Activated naive CD8-positive, alpha-beta T cell treated with anti-CD3 and anti-CD28 coated beads, Interleukin-2, amount 50 U/mL, for 16 hours (primary cell): ENCODE measurements around the gene SLIT3.

Experiments used
- DNase-seq: peaks from one replicate; pipeline ENCODE4 v3.0.0-alpha.2; 2020; ENCODE audit warnings: low read depth, low spot score

The SLIT3 gene

DNA sequence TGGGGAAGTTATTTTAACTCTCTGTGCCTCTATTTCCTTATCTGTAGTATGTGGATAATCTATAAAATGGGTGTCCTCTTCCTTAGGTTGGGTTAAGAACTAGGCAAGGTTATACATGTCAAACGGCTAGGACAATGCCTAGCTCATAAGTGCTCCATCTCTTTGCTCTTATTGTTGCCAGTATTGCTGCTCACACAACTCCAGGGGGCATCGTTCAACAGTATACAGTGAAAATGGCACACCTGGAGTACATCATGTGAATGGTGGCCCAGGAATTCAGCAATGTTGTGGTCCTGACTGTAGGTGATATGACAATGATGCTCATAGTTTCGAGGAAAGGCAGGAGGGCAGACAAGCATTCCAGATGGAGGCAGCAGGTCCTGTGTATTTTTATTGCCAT is 30.1 kb downstream of the SLIT3 start:
- no peak for DNase-seq

DNA sequence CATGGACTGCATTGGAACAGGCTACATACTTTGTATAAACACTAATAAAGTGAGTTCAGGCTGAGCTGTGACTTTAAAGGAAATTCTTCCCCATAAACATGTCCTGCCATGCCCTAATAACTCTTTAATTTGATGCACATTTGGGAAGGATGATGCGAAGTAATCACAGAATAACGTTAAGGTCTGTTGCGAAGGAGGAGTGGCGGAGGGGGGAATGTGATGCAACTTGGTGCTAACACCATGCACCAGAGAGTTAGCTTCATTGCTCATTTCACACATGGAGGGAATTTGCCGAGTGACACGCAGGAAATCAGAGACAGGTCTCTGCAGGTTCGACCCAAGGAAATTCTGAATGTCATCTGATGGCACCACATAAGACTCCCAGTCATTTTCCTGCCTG is 32.9 kb downstream of the SLIT3 start:
- DNase-seq = no peak

DNA sequence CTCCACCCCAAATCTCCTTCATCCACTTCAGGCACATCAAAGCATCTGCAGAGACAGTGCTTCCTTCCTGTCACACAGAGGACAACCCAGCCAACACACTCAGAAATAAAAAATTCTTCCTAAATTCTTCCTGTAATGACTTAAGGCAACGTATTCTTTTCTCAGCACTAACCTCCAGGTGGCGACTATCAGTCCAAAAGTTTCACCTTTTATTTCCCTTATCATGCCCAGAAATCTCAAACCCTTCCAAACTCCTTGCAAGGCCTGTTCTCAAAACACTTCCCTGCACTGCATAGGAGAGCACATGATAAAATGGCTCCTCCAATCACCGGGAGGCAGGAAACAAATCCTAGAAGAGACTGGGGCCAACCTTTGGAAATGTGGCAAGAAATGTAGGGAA is 35.1 kb downstream of the SLIT3 start:
- no peak for DNase-seq

DNA sequence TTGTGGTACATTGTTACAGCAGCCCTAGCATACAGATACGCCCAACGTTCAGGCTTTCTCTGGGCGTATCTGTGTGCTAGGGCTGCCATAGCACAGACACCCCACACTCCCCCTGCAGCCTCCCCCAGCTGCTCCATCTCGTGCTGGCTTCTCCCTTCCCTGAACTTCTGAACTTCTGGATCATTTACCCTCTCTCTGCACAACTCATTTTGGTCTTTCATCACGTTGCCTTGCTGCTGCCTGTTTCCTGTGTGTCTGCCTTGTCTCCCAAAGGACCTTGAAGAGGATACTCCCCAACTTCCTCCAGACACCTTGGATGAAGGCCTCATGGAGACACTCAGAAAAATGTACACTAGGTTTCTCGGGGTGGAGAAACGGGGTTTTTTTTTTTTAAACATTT is 37.3 kb downstream of the SLIT3 start:
- no peak for DNase-seq

DNA sequence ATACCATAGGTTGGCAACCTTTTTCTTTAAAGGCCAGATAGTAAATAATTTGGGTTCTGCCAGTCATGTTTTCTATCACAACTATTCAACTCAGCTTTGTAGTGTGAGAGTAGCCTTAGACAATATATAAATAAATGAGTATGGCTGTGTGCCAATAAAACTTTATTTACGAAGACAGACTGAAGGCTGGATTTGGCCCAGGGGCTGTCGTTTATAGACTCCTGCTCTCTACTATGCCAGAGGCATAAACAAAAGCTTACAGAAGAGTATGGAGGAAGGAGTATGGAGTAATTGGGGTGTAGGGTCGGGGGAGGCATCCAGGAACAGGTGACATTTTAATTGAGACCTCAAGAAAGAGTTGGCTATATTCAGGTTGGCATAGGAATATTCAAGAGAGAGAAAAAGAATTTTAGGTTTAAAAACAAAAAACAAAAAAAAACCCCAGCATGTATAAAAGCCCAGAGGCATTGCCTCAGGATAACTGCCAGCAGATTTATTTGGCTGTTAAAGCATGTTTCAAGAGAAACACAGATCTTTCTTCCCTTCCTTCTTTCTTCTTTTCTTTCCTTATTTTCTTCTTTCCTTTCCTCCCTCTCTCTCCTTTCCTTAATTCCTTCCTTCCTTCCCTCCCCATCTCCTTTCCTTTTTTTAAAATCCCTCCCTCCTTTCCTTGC is 39.9 kb downstream of the SLIT3 start:
- DNase-seq = no peak

DNA sequence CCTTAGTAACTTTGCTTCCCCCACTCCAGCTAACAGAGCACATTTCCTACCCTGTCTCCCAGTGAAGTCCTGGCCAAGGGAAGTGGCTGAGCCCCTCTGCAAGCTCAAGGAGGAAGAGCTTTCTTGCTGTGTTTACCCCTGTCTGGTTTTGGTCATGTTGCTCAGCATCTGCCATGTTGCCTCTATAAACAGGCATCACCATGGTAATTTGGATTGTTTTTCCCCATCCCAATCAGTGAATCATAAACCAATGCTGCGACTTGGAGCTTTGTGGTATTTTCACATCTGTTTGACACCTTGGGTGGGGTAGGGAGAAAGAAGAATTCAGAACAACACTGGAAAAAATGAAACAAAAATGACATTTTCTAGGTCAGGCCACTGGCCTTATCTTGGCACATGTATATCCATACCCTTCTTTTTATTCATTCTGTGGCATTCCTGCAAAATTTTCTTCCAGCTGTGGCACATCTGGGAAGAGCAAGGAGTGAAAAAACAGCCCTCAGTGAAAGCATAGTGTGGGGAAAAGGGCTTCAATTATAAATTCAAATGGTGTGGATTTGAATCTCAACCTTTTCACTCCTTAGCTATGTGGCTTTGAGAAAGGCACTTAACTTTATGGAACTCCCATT is 42.5 kb downstream of the SLIT3 start:
- no peak for DNase-seq

DNA sequence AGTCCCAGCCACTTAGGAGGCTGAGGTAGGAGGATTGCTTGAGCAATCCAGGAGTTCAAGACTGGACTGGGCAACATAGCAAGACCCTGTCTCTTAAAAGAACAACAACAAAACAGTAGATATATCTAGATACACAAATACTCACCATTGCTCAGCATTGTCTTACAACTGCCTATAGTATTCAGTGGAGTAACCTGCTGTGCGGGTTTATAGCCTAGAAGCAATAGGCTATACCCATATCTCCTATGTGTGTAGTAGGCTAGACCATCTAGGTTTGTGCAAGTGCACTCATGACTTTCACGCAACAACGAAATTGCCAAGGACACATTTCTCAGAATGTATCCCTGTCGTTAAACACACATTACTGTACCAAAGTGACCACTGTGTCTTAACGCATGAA is 44.7 kb downstream of the SLIT3 start:
- DNase-seq = no peak

DNA sequence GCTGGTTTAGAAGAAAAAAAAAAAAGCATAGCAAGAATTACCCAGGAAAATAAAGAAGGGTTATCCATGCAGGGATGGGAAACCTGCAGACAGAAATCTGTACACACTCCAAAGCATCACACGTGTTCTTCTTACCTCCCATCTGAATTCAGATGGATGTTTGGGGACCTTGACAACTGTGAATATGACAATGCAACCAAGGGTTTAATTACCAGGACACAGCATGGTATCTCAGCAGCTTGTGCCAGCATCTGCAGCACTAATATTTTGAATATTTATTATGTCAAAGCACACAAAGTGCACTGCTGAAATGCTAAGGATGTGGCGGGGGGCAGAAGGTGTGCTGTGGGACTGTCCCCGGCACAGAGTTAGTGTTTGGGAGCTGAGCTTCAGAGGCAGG is 47.9 kb downstream of the SLIT3 start:
- DNase-seq = no peak

DNA sequence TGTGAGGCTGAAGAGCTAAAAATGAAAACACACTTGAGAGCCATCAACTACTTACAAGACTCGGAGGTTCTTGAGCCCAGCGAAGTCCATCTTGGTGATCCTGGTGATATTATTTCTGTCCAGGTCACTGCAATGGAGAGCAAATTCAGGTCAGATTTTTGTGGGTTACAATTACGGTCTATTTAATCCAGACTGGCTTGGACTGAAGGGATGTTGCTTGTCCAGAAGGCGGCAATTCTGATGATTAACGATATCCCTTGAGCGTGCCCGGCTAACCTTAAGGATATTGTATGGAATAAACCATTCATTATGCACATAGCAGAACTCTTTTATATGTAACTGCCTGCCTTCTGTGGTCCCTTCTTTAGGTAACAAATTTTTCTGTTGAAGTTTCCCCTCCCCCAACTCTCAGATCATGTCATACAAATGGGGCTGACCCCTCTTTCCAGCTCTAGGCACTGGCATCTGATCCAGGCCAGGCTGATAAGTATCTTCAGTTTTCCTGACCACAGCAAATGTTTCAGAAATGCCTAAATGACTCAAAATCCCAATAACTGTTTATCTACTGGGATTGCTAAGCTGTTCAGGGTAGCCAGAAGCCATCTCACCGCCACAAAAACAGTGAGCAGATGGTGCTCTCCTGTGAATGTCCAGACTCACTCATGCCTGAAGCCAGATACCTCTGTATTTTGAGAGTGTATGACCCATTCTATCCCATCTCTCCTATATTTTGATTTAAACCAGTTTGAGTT is 49.4 kb downstream of the SLIT3 start:
- no peak for DNase-seq

DNA sequence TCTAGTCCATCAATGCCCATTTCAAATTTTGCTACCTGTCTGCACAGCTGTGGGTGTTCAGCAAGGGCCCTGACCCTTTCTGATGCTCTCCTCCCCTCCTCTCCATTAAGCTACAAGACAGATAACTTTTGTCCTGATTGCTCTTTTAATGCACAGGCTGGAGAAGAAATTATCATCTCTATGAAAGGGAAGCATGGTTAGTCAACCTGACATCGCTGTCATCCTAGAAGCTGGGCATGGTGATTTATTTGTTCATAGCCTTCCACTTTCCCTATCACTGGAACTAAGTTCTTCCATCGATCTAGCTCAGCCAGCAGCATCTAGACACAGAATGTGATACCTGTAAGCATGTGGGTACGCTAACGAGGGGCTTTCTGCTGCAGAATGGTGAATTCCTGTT is 50.1 kb downstream of the SLIT3 start:
- no peak for DNase-seq

DNA sequence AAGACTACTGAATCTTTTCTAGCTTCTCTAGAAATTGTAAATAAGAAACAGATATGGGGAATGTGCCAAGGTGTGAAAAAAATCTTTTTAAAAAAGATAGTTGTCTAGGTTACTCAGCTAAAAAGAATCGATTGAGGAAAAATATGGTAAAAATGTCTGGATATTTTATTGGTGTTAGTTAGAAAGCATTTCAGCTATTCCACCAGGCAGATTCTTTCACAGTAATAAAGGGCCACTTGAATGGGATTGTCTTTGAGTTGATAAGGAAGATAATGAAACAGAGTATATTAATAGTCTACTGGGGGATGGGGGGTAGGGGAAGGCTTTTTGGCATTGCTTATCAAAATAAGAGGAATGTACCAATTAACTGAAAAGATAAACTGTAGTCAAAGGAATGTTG is 51.9 kb downstream of the SLIT3 start:
- DNase-seq = no peak

DNA sequence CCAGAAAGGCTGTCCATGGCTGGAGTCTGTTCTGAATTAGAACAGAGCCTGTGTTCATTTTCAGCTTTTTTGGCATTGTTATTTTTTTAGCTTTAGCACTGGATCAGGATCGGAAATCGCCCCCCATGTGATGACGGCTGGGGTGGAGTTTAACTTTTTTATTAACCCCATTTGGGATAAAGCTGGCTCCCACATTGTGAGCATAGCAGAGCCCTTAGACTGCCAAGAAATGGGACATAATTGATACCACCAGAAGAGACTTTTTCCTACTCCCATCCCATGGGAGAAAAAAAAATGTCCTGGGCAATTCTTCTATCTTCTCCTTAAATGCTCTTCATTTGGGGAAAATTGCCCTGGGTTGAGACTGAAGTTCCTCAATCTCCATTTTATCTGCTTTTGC is 52.4 kb downstream of the SLIT3 start:
- no peak for DNase-seq

DNA sequence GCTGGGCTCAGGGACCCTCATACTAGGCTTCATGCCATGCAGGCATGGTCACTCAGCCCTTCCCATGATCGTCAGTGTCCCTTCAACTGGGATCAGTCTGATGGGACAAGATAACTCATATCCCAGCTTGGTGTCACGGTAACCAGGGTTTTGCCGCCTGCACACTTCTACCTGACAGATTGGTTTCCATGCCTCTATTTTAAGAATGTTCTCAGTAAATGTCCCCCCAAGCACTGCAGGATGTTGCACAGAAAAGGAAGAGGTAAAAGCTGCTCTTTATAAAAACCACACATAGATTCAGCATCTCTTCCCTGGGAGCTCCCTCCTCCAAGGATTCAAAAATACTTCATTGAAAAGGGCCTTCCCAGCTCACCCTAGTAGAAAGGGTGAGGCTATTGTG is 56.1 kb downstream of the SLIT3 start:
- DNase-seq = no peak

DNA sequence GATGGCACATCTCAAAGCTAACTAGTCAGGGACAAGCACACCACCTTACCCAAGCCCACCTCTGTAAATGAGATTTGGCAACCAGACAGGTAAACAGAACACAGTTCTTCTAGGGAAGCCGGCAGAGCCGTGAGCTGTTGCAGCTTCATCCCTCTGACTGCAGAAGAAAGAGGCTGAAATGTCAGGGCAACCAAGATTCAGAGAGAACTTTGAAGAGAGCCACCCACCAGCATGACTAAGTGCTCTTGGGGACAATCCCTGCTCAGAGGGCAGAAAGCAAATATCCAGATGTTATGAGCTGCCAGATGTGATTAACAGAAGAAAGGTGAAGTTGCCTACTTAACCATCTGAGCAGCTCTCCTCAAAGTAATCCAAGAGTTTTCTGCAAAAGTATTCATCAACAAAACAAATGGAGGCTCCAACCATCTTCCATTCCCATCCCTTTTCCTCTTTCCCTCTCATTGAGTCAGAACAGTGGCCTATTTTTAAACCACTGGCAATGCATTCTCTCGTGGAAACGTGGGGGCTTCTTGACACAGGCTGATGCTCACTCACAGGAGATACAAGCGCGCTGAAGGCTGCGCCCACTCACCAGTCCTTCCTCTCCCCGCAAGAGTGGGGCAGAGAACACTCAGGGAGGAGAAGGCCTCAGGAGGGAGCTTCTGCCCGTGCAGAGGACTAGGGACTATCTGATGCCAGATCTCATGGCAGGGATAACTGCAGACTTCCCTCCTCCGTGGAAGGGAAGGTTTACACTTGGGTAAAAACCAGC is 57.1 kb downstream of the SLIT3 start:
- DNase-seq = no peak

DNA sequence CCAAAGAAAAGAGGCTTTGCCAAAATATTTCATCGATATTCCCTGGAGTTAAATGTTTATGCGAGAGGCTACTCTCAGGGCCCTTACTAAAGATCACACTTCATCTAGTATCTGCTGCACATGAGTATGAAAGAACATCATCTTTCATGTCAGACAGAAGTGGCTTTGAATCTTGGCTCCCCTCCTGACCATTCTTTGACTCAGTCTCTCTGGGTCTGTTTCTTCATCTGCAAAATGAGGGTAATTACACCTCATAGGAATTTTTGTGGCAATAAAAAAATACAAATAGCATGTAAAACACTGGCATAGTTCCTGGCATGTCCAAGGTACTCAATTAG is 58.1 kb downstream of the SLIT3 start:
- DNase-seq = no peak

DNA sequence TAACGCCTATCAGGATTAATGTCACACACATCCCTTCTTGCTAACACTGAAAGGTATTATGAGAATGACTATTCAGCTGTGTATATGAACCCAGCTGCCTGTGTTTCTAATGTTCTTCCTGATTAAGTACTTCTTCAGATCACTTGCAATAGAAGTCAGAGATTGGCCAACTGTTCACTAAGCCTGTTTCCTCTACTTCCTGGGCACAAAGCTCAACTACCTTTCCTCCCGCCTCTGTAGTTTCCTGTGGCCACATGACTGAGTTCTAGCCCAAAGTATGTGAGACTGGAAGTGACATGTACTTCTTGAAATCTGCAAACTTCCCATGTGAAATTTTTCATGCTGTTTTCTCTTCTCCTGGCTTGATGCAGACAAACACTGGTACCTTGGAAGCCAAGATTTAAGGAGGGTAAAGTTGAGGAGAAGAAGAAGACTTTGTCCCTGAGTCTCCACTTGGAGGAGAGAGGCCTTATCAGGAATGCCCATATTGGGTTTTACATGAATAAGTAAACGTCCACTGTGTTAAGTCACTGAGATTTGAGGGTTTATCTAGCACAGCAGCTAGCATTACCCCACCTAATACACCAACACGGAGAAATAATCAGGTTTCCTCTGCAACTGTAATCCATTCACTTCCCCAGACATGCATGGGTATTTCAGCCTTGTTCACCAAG is 58.6 kb downstream of the SLIT3 start:
- no peak for DNase-seq

DNA sequence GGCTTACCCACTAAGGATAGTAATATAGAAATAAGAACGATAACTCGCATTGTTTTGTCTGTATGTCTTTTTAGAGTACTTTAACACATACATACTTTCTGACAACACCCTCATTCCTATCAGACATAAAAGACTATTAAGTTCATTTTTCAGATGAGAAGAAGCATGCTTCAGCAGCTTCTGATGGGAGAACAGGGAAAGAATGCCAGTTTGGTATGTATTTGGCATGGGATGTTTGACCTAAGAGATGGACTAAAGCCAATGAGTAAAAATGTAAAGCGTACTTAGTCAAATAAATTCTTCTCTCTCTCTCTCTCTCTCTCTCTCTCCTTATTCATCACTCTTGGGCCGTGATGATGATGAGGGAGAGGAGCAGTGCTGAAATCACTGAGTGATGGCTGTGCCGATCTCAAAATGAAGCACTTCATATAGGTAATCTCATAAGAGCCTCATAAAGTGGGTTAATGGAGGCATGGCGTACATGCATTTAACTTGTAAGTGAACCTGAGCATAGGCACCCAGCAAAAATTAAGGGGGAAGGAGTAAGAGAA is 71.5 kb downstream of the SLIT3 start:
- no peak for DNase-seq

DNA sequence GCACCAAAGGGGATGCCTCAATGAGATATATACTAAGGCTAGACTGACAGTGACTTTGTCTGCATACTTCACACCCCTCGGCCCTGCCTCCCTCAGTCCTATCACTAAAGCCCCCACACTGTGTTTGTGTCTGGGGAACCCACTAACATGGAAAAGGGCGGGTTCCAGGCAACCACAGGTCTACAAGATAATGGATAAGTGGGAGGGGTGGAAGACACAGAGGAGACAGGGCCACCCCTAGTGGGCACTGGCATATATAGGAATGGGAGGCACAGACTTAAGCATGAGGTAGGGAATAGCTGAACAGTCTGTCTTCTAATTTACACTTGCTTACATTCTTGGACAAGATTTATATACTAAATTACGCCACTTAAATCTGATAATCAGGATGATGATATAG is 74.0 kb downstream of the SLIT3 start:
- DNase-seq = no peak

DNA sequence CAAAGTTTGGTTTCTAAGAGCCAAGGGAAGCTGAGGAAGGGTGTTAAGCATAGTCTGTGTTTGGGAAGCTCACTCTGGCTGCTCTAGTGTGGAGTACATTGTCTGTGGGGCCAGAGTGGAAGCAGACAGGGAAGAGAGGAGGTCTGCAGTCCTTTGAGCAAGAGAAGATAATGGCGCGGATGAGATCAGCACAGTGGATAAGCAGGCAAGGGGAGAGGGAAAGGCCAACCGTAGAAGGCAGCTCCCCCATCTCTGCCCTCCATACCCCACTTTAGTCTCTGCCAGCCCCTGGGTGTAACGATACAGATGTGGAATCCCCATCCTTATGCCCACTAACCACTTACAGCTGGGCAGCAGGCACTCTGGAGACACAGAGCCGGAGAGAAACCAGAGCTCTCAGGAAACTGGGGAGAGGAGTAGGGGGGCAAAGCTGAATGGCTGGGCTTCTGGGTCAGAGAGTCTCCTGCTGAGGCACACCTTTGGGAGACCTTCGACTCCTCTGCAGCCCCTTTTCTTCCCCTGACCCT is 75.0 kb downstream of the SLIT3 start:
- DNase-seq = no peak

DNA sequence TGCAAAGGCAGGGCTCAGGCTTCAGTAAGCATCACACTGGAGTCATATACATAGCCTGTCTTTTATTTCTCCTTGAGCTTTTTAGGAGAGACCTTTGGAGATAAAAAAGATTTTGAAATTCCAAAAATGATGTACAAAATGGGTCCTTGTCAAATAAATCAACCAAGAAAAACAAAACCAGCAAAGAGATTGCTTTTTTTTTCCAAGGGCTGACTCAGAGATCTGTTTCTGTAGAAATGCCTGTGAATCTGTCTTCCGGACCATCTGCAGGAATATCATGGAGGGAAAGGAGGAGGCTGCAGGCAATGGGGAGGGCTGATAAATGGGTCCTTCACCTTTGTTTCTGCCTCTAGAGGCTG is 77.4 kb downstream of the SLIT3 start:
- no peak for DNase-seq

DNA sequence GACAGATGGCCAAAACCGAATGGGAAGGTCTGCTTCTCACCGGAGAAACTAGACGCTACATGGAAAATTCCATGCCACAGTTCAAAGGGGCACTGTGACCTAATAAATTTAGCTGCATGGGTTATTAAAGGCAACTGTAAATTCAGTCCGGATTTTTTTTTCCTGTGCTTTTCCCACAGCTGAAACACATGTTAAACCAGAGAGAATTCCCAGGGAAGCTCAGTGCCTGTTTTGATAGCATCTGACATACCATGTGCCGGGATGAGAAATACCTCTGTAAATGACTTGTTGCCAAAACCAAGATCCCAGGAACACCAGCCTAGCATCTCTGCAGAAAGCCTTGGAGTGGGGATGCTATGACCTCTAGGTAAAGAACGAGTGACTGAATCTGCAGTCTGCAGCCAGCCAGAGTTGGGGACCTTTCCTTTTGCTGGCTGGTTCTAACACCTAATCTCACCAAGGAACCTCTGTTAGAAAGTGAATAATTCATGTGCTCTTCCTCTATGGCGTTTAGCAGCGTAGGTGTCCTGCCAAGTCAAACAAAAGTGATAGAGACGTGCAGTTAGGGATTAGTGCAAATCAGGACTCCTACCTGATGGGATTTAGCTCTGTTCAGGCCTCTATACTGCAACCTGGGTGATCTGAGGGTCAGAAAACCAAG is 77.9 kb downstream of the SLIT3 start:
- DNase-seq = no peak
